Right forelimb (tissue), 1 donor: ENCODE measurements around the gene PGBD5.

Experiments
- DNase-seq: peaks from one replicate; pipeline ENCODE4 v3.0.0-alpha.2; 2018

PGBD5 gene

DNA sequence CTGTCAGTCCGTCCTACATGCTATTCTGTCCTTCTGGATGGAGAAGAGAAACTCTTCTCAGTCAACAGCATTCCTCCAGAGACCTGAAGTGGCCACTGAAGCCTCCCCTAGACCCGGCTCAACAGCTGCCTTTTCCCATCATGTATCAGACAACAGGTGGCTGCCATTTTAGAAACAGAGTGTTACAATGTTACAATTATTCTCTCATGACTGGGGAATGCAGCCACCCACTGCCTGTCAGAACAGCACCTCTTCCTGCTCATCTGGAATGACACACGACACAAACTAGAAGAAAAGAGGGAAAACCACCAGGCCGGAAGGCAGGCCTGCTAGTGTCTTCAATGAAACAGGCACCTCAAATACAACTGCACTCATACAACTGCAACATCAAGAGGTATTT, 105.3 kb downstream of the PGBD5 start:
- DNase-seq = no peak

DNA sequence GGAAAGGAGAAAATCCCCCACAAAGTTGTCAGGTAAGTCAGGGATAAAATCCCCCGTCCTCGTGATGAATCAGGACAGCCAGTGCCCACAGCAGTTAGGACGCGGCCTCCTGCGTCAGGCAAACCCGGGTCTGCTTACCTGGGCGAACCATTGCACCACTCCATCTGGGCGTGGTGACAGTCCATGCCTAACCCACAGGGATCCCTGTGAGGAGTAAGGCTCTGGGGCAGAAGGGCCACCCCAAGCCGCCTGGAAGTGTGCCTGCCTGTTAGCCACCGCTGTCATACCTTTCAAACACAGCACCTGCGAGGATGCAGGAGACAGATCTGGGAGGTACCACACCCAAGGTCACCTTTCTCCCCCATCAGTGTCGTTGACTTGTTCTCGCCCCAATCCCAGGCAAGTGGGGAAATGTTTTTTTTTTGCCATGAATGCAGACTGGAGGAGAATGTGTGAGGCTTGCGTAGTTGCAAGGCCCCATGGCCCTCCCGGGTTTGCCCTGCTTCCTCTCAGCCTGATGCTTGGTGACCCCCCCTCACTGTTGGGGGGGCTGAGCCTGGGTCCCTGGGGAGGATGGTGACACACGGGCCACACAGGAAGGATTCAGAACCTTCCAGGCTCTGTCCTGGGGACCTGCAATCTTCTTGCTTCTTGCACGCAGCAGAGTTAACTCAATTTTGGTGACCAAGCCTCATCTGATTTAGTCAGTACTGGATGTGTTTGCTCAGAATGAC, 107.0 kb downstream of the PGBD5 start:
- no peak for DNase-seq

DNA sequence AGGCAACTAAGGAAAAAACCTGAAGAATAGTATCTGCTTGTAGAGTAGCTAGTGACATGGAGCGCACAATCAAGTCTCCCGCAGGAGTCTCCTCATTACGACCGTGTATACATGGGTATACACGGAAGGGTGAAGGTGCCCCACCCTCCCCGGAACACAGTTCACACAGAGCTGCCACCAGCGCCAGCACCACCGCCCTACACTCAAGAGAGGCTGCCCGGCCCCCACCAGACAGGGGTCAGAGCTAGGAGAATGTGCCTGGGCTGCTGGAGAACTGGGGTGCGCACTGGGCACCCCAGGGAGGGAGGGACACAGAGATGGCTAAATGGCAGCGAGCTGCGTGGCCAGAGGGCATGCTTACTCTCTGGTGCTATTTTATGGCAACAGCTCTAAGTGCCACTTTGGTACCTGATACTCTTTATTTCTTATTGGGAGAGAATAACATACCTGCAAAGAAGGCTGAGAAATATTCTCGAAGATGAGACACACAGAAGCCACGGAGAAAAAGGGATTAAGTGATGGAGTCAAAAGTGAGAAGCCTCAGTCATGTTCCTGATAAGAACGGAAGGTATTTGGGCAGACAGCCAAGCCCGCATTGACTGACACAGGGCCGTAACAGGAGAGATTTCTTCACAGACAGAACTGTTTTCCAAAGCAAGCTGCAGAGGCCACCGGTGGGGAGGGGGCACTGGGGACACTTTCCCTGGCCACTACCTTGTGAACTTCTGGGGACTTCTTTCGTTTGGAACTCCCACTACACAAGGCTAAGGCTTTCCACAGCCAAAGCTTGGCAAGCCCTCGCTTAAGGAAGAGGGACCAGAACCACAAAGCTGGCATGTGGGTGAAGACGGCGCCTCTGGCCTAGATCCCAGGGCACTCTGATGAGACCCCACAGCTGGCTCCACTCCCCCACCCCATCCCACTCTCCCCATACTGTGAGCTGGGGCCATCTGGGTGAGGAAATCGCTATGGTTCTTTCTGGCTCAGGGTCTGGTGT, 108.0 kb downstream of the PGBD5 start:
- DNase-seq = no peak

DNA sequence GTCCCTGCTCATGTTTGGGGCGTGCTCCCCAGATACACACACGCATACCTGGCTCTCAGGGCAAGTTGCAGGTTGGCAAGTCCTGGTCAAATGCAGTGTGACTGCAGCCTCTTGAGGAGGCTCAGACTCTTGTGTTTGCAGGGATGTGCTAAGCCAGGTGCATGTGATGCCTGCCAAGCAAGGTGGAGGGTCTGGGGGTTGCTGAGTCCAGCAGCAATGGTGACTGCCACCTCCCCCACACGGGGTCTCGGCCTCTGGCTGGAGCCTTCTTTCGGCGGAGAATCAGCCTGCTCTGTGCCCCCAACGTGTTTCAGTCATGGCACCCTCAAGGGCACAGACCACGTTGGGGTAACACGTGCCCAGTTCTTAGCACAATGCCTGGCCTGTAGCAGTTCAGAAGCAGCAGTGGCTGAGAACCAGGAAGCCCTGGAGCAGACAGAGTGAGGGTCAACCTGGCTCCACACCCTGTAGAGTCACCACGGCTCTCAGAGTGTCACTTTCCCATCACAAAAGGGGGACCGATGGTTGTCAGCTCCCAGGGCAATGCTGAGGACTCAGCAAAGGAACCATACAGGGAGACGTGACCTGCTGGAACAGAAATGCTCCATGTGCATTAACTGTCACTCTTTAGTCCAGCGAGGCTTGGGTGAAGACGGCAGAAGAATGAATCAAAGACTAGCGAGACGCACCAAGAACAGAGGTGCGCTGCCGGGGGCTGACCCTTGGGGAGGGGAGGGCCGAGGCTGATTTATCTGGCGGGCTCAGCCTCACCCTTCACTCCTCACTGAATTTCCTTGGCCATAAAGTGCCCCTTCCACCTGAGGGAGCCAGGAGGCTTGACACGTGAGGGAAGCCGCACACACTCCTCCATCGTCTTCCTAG, 109.0 kb downstream of the PGBD5 start:
- no peak for DNase-seq

DNA sequence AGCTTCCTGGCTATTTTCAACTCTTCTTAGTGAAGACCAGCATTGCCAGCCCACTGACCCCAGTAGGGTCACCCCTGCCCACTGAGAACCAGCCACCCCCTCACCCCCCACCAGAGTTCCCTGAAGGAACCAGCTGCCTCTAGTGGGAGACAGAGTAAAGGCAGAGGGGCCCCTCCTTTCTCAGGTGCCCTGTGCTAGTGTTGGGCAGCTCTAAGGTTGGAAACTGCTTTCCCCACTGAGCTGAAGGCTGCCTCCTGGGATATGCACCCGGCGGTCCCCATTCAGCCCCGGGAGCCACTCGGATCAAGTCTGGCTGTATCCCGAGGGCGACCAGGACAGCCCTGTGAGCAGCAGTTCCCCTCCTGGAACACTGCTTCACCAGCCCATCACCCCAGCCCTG, 111.0 kb downstream of the PGBD5 start:
- DNase-seq = no peak

DNA sequence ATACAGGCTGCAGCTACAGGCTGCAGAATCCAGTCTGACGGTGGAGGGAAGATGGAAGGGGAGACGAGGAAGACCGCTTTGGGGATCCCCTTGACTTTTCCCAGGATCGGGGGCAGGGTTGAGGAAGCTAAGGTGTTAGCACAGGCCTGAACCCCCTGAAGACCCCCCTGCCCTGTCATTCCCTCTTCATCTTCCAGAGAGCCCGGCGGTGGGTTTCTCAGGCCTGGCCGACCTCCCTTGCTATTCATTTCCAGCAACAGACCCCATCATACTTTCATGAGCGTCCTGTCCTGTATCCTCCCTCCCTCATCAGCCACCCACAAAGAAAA, 112.0 kb downstream of the PGBD5 start:
- DNase-seq = no peak

DNA sequence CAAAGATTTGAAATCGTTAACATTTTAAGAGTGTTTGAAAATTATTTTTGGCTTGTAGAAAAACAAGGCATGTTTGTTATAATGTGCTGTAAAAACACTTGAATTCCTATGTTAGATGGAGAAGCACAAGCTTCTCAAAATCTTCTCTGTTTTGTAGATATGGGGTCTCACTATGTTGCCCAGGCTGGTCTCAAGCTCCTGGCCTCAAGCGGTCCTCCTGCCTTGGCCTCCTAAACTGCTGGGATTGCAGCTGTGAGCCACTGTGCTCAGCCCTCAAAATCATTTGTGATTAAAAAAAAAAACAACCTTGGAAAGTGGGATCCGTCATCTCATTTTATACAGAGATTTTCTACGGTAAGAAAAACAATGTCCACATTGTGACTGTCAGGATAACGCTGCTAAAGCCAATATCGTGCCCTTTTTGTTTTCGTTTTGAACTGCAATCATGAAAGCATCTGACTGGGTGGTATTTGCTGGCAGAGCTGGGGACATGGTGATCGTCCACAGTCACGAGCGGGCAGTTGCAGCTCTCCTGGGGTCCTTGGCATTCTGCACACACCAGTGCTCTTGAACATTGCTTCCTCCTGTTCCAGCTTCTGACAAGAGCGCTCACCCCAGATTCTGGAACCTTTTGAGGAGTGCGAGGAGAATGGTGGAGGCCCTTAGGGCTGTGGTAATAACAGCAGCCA, 112.5 kb downstream of the PGBD5 start:
- DNase-seq = no peak

DNA sequence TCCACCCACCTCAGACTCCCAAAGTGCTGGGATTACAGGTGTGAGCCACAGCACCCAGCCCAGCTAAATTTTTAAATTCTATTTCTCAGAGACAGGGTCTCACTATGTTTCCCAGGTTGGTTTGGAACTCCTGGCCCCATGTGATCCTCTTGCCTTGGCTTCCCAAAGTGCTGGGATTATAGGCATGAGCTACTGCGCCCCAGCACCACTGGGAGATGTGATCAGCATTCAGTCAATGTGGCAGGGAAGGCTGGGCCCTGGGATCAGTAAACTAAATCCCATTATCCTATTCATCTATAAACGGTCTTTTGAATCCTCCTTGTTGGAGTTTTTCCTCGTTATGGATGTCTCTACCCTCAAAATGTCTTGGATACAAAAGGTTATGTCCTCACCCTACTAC, 113.5 kb downstream of the PGBD5 start:
- no peak for DNase-seq

DNA sequence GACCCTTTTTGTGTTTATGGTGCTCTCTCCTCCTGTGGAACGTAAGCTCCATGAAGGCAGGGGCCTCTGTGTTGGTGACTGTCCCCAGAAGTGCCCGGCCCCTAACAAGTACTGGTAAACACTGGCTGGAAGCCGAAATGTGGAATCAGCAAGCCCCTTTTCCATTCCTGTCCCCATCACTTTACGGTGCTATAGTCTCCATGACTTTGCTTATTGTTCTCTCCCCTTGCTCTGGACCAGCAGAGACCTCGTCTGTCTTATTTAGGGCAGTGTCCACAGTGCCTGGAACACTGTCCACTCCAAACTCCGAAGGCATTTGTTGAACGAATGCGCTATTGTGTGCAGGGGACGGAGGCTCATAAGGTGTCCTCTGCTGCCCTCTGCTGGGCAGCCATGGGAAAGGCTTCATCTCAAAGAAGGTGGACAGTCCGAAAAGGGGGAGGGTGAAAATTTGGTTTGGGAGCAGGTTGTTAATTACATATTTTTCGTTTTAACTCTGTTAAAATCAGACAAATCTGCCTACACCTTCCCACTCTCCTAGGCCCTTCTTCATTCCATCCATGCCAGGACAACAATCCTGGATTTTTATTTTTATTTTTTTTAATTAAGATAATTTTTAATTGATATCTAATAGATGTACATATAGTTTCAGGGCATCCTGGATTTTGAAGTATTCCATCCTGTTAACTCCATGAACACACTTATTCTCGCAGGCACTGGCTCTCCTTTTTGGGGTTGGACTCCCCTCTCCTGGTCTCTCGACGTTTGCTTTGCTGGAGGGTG, 115.6 kb downstream of the PGBD5 start:
- peak; percentile 84 for DNase-seq

DNA sequence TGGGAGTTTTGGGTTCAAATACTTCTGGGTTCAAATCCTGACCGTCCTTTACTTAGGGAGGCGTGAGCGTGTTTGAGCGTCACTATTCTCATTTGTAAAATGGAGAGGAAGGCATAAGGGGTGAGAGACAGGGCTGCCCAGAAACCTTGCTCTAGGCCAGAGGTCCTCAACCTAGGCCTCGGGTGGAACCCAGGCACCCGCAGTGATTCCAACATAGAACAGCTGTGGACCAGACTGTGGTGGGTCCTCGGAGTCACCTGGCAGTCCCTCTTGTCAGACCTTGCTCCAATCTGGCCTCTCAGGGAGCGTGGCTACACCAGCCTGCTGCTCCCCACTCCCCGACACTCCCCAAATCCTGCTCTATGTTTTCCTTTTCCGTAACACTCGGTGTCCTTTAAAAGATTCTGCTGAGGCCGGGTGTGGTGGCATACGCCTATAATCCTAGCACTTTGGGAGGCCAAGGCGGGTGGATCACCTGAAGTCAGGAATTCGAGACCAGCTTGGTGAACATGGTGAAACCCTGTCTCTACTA, 116.4 kb downstream of the PGBD5 start:
- no peak for DNase-seq

DNA sequence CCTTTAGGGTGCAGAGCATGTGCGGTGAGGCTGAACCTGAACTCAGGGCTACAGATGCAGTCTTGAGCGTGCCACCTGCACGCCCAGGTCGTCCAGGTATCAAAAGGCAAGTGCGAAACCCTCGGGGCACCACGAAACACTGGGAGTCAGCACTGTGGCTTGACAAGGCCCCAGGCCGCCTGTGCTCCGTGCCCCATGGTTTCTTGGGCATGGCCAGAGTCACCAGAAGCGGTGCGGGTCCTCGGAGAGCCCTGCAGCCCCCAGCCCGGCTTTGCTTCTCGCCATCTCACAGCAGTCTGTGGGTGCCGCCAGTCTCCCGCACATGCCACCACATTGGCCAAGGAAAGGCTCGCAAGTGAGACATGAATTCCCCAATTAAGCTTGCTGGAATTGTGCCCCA, 117.3 kb downstream of the PGBD5 start:
- DNase-seq = no peak

DNA sequence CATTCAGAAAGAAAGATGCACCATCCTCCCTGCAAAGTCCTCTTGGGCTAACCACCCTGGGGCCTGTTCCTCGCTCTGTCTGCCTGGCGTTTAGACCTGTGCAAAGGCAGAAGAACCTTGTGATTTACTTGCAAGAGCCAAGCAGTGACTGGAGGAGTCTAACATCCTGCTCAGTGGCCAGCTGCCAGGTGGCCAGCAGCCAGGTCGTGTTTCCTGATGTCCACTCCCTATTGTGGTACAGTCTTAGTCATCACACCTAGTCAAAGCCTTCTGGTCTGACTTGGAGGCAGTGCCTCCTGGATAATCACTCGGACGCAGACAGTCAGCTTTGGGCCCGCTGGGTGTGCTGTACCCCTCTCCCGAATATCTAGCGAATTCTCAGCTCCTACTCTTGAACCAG, 118.1 kb downstream of the PGBD5 start:
- no peak for DNase-seq

DNA sequence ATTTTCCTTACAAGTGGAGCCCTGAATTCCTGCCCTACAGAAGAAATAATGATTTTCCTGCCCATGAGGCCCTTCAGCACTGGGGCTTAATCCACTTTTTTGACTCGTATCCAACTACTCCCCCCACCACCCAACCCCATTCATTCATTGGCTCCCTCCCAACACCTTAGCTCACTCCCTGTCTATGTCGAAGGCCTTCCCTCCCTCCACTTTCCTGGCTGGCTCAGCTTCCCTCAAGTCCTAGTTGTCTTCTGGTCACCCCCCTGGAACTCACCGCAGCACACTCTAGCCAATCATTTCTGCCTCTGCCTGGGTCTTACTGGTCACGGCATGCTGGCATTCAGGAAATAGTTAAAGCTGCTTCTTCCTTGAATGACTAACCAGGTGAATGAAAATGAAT, 118.9 kb downstream of the PGBD5 start:
- no peak for DNase-seq

DNA sequence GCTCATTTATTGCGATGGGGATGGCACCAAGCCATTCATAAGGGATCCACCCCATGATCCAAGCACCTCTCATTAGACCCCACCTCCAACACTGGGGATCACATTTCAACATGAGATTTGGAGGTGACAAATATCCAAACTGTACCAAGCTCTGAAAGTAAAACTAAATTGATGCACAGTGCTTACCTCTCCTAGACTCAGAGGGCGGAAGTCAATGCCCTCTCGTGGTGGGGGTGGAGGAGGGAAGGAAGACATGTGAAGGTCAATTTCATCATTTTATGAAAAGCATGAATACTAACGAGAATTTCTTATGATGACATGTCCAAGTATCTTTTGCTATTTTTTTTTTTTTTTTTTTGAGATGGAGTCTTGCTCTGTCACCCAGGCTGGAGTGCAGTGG, 120.0 kb downstream of the PGBD5 start:
- DNase-seq = no peak

DNA sequence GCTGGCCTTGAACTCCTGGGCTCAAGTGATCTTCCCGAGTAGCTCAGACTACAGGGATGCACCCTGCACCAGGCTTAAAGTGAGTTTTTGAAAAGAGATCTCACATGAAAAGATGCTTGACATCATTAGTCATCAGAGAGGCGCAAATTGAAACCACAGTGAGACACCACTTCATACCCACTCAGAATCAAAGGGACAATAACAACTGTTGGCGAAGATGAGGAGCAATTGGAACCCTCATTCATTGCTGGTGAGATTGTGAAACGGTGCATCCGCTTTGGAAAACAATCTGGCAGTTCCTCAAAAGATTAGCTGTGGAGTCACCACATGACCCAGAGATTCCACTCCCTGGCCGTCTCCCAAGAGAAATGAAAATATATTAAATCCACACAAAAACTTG, 122.3 kb downstream of the PGBD5 start:
- no peak for DNase-seq

DNA sequence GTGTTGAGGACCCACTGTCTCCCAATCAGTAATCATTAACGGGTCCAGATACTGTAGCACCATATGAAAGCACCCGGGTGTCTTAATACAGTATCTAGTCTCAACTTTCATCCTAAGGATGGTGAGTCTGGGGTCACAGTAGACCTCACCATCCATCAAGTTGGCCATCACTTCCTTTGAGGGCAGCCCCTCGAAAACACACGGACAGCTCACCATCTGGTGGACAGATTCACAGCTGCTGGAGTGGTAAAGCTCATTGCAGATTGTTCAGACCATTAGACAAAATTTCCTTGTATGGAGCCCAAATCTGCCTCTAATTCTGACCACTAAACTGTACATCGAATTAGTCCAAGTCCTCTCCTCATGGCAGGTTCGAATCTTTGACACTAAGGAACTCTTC, 123.1 kb downstream of the PGBD5 start:
- no peak for DNase-seq

DNA sequence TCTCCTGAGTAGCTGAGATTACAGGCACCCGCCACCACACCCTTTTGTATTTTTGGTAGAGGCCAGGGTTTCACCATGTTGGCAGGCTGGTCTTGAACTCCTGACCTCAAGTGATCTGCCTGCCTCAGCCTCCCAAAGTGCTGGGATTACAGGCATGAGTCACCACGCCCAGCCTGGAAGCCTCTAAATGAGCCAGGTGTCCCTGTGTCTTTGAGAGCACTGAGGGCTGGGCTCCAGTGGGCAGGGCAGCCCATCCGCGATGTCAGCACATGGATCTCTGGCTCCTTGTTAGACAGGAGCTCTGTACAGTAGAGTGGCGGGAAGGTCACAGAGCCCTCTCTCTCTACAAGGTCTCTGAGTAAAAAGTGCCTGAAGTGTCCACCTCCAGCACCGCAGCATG, 124.3 kb downstream of the PGBD5 start:
- no peak for DNase-seq

DNA sequence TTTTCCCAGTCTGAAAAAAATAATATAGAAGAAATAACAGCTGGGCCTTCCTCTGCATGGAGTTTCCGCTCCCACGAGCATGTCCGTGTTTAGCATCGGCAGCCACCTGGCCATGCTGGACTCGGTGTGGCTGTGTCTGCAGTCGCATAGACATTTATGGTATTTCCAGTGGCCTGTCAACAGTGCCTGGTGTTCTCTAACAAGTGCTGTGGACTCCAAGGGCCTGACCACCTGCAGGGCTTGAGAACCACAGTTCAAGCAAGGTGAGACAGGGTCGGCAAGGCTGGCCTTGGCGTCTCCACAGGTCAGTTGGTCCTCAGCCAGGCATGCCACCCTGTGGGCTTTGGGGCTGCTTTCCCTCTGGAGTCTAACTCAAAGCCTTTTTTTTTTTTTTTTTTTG, 124.8 kb downstream of the PGBD5 start:
- DNase-seq = no peak

DNA sequence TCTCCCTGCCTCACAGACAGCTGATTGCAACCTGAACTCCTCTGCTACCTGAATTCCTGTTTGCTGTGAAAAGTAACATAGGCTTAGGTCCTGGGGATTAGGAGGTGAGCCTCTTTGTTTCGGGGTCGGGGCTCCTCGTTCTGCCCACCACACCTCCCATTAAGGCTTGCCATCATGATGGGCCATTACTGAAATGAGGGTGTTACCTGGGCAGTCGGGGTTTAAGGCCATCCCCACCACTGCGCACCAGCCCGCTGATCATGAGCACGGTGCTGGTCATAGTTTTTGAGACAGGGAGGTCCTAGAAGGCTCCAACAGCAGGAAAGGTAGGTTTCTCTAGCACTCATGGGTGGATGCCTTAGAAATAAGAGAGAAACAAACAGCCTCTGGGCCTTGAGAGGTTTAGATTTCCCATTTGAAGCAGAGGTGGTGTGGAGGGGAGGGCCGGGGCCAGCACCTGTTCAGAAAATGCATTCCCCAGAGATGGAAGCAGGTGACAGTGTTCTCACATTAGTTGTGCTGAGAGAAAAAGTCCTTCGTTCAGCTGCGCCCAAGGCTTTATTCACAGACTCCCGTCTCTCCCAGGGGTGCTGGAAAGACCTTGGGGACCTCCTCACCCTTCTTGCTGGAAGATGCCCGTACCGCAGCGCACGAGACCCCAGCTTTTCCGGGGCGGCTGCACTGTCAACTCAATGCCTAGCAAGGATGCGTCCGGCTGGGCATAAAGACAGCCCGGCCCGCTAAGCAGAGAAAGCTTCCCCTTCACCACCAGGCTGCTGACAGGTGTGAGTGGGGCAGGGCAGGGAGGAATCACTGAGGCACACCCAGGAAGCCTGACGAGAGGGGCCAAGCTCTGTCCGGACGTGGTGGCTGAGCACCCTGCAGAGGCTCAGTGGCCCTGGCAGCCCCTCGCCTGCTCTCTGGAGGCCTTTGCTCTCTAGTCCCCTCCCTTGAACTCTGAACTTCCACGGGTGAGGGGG, 125.5 kb downstream of the PGBD5 start:
- DNase-seq = no peak
